ENCODE data around the gene UBXN1. TPM values are rescaled to one million over a fixed set of nuclear protein-coding genes. Genes with fewer than 3 reads are reported as not detected.

UBXN1 gene
- total RNA-seq, 1 experiment from 2014 or later, result 94.2 TPM

DNA sequence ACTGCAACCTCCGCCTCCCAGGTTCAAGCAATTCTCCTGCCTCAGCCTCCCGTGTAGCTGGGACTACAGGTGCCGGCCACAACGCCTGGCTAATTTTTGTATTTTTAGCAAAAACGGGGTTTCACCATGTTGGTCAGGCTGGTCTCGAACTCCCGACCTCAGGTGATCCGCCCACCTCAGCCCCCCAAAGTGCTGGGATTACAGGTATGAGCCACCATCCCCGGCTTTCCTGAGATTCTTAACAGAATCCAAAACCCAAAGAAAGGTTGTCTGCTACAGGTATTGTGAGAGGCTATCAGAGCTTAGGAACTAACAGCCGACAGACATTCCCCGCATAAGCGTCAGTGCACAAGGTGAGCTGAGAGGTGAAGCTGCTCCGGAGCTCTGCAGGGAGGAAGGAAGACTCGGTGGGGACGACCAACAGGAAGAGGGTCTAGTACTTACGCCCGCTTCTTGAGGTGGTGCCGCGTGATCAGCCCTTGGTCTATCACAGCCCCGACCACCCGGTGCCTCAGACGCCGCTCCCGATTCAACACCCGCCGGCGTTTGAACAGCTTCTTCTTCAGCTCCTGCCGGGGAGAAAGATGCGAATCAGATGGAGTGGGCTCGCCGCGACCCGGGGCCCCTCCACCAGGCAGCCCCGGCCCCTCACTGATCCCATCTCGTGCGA lies 14.3 kb downstream of the UBXN1 start (continued):
- TF ChIP-seq ELF1 (IDR thresholded peaks at IDR 0.05; ENCODE audit: borderline replicate concordance, low read depth), result no peak

DNA sequence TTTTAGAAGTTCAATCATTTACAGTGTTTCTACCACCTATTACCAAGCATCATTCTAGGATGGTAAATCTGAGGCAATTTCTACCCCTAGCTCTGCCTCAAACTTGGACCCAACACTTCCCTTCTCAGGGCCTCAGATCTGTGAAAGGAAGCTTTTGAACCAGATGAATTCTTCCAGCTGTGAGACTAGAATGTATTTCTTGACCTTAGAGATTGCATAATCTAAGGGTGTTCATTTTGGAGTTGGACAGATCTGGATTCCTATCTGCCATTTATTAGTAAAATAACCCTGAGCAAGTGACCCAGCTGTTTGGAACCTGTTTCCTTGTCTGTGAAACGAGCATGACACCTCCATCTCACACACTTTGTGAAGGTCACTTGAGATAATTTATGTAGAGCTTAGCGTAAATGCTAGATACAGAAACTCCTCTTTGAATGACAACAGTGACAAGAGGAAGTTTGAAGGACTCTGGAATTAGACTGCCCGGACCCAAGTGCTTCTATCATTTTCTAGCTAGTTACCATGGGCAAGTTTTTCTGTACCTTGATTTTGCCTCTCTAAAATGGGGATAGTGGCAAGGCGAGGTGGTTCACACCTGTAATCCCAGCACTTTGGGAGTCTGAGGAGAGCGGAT lies 22.0 kb downstream of the UBXN1 start:
- POLR2A ChIA-PET, result interaction anchor here (1.3 to 14.1 kb wide), 4 partner anchors 9 to 184 kb away, joined by 4 to 195 read pairs (median 4); partner anchors contain the start of genes C11orf98, CSKMT, LBHD1 and TUT1
- DNase-seq (ENCODE audit: low read depth, low spot score), result no peak
- no peaks in the 10 kb centered on the region for H3K27me3 ChIP-seq (ENCODE audit: insufficient read depth, low read length)
- H3K4me3 ChIP-seq (replicated peaks in 1 of 2; ENCODE audit: low read depth in 1 of 2, low read length in 2 of 2), result no peak overlapping the region
- RAD21 ChIA-PET (ENCODE audit: low non-redundant PET in 1 of 2, low total read pairs in 2 of 2, uncharacterized antibody in 2 of 2, unreplicated experiment in 2 of 2), result no interaction called here
- peaks cover 12% of the 10 kb centered on the region for H3K79me2 ChIP-seq (ENCODE audit: insufficient read depth, low read length)
- TF ChIP-seq ZNF274 (IDR thresholded peaks at IDR 0.05; ENCODE audit: low read depth, low read length), result no peak
- TF ChIP-seq JUND (IDR thresholded peaks at IDR 0.05), result no peak
- no peak for TF ChIP-seq SRF (IDR thresholded peaks at IDR 0.05; ENCODE audit: low read depth)
- no peak for TF ChIP-seq CEBPB (IDR thresholded peaks at IDR 0.05; ENCODE audit: low read depth)
- TF ChIP-seq CBX3 (IDR thresholded peaks at IDR 0.05; ENCODE audit: low read depth), result no peak
- TF ChIP-seq, protein P1, sequence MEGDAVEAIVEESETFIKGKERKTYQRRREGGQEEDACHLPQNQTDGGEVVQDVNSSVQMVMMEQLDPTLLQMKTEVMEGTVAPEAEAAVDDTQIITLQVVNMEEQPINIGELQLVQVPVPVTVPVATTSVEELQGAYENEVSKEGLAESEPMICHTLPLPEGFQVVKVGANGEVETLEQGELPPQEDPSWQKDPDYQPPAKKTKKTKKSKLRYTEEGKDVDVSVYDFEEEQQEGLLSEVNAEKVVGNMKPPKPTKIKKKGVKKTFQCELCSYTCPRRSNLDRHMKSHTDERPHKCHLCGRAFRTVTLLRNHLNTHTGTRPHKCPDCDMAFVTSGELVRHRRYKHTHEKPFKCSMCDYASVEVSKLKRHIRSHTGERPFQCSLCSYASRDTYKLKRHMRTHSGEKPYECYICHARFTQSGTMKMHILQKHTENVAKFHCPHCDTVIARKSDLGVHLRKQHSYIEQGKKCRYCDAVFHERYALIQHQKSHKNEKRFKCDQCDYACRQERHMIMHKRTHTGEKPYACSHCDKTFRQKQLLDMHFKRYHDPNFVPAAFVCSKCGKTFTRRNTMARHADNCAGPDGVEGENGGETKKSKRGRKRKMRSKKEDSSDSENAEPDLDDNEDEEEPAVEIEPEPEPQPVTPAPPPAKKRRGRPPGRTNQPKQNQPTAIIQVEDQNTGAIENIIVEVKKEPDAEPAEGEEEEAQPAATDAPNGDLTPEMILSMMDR (IDR thresholded peaks at IDR 0.05 in 2 of 3, conservative IDR thresholded peaks at IDR 0.05 in 1 of 3; ENCODE audit: borderline replicate concordance in 1 of 3, insufficient read depth in 1 of 3, low read depth in 2 of 3, low read length in 2 of 3), result no peak
- TF ChIP-seq, protein P2, sequence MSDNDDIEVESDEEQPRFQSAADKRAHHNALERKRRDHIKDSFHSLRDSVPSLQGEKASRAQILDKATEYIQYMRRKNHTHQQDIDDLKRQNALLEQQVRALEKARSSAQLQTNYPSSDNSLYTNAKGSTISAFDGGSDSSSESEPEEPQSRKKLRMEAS (IDR thresholded peaks at IDR 0.05), result no peak
- no peak for TF ChIP-seq TCF7L2 (IDR thresholded peaks at IDR 0.05; ENCODE audit: borderline replicate concordance, extremely low read depth, insufficient read depth, insufficient read length)
- no peak overlapping the region for H3K4me2 ChIP-seq (ENCODE audit: low read length)
- ATAC-seq, result no peak
- no peaks in the 10 kb centered on the region for H3K9me2 ChIP-seq (ENCODE audit: insufficient read depth)
- H4K20me1 ChIP-seq (ENCODE audit: insufficient read depth), result no peaks in the 10 kb centered on the region
- H3K36me3 ChIP-seq (ENCODE audit: control insufficient read depth in 1 of 2, insufficient read depth in 2 of 2, low read length in 2 of 2), result no peaks in the 10 kb centered on the region
- H2AFZ ChIP-seq (ENCODE audit: low read depth, low read length, poor library complexity, severe bottlenecking), result no peak overlapping the region
- H3K9ac ChIP-seq (ENCODE audit: low read length), result no peak overlapping the region
- intact Hi-C loops (cut with micrococcal nuclease), result no loop called here
- H3K9me3 ChIP-seq (ENCODE audit: control insufficient read depth in 1 of 2, insufficient read depth in 1 of 2, low read depth in 1 of 2, low read length in 2 of 2), result no peaks in the 10 kb centered on the region
- CTCF ChIA-PET, result no interaction called here
- peaks cover 2 to 16% of the 10 kb centered on the region in 2 experiments; a peak in 3 of 4 replicates for H3K4me1 ChIP-seq (ENCODE audit: control insufficient read depth in 1 of 2, insufficient read depth in 2 of 2, low read length in 2 of 2)
- BruUV-seq (replicated peaks), result no TSS peak
- no peak overlapping the region for H3K27ac ChIP-seq (ENCODE audit: low read depth, low read length)

Data from HCT116 (cell line).